ENCODE results near the gene SOX3. TPM values are rescaled to one million over a fixed set of nuclear protein-coding genes. Genes with fewer than 3 reads are reported as not detected.

Gene SOX3
- total RNA-seq = not detected

DNA sequence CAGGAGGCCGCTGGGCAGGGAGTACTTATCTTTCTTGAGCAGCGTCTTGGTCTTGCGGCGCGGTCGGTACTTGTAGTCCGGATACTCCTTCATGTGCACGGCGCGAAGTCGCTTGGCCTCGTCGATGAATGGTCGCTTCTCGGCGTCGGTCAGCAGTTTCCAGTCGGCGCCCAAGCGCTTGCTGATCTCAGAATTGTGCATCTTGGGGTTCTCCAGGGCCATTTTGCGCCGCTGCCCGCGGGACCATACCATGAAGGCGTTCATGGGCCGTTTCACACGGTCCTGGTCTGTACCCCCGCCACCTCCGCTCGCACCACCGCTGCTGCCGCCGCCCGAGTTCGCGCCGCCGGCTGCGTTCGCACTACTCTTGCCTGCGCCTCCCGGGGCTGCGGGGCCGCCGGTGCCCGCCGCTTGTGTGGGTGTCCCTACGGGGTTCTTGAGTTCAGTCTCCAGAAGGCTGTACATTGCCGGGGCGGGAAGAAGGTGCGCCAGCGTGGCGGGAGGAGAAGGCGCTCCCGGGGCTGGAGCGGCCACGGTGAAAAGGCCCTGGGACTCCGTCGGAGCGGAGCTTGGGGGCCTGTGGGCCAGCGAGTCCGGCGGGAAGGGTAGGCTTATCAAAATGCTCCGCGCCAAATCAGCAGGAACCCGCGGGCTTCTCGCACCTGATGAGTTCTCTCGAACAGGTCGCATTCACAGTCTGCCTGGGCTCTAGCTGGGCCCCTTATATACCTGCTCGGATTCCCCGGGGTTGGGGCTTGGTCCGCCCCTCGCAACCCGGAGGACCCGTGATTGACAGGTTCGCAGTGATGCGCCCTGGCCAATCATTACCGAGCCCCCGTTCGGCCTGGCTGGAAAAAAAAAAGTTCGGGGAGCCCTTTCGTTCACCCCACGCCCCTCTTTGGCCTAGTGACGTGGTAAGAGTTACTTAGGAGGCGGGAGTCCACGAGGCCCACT, at the start of gene SOX3:
TSS of gene SOX3 (minus strand) at position 699 of the 954 bp plus-strand sequence. CDS start at position 690, 9 bp downstream.
- DNase-seq (ENCODE audit: low spot score) = no peak

GRCh38 chrX:140548985-140549384, 44.1 kb upstream of the SOX3 start:
- DNase-seq (ENCODE audit: low spot score) = no peak

DNA sequence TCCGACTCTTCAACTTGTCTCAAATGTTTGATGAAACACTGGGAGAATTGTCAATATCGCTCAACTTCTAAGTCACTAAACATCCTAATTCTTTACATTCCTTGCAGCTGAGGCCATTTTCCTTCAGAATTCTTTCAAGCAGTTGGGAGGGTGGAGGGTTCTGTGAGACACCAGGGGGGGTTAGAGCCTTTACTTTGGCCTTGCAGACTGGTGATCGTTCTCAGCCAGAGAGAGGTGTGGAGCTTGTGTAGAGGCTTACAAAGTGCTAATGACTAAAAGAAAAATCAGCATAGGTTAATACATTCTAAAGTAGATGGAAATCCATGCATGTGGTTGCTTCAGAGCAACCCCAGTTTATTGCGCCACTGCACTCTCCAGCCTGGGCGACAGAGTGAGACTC, 21.3 kb upstream of the SOX3 start:
- DNase-seq (ENCODE audit: low spot score) = no peak

- no peak for DNase-seq (ENCODE audit: low spot score)
These were observed 20.6 kb upstream of the SOX3 start for GRCh38 chrX:140525448-140525847.

- no peak for DNase-seq (ENCODE audit: low spot score)
These were observed 19.7 kb upstream of the SOX3 start for GRCh38 chrX:140524556-140524955.

DNA sequence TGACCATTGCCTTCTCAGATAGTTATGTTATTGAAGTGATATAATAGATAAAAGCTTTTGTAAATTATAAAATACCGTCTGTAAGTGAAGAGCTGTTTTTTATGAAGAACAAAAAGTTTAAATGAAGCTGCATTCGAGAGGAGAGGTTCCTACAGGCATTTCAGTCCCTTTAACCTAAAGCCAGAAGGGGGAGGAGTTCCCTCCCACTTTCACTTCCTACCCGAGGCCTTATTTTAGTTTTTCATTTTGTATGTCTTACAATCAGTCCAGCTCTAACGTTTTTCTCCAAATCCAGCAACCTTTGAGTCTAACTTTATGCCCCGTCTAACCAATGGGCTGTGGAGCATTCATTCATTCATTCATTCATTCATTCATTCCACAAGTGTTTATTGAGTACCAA, 16.5 kb upstream of the SOX3 start:
- DNase-seq (ENCODE audit: low spot score) = no peak

- DNase-seq (ENCODE audit: low spot score) = no peak
These were observed 9.7 kb upstream of the SOX3 start for GRCh38 chrX:140514554-140514953.

DNA sequence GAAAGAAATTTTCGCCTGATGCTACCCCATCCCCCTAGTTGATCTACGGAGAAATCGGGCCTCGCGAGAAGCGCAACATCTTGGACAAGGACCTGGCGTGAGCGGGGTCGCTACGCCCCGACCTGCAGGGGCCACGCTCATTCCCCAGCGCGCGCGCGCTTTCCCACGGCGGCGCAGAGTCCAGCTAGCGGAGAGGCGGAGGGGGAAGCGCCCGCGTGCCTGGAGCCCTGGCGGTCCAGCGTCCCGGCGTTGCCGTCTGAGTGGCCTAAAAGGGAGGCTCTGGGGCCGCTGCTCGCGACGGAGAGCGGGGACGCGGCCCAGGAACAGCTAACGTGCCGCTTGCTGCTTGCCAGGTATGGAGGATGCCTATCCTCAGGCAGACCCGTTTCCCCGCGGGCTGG, 6.0 kb upstream of the SOX3 start:
- no peak for DNase-seq (ENCODE audit: low spot score)

DNA sequence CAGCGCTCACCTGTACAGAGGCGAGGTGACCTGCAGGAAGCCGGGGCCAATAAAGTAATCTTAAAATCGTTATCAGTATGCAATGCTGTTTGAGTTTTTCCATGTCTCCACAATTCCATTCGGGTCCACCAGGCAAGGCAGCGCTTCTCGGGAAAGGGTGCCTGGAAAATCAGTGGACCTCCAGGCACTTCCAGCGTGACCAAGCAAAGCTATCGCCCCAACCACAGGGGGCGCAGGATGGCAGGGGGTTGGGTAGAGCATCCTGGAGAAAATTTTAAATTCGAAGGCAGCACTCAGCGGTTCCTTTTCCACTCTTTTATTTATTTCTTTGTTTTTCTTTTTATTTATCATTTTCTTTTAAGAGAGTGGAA, 5.4 kb upstream of the SOX3 start:
- DNase-seq (ENCODE audit: low spot score) = no peak

DNA sequence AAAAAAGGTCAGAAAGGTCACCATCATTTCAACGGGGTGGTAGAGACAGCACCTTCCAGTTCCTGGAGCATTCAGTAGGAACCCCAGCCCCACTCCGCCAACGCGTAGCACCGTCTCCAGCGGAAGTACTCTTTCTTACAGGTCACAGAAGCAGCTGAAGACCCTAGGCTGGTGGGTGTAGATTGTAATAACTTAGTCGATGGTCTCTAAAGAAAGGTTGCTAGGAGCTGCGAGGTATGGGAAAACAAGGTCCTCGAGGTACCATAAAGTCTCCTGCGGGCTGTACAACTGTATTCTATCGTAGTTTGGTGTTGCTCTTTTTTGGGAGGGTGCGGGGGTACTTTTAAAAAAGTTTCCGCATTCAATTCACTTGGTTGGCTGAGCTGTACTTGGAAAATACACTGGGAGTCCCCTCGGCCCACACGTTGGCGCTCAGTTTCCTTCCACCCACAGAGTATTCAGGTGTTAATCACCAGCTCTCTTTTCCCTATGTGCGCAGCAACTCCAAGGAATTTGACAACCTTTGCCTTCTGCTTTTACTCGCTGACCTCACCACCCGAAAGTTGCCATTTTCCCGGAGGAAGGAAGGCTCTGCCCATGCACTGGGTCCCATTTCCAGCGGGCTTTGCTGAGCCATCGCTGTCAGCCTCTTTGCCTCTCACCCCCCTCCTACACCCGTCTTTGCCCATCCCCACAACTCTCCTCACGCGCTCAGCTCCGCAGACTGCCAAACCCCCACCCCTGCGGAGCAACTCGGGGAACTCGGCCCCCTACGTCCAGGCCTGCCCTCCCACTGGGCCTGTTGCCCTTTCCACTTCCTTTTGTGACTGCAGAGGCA, 4.8 kb upstream of the SOX3 start:
- DNase-seq (ENCODE audit: low spot score) = no peak

GRCh38 chrX:140508958-140509357, 4.1 kb upstream of the SOX3 start:
- DNase-seq (ENCODE audit: low spot score) = no peak

DNA sequence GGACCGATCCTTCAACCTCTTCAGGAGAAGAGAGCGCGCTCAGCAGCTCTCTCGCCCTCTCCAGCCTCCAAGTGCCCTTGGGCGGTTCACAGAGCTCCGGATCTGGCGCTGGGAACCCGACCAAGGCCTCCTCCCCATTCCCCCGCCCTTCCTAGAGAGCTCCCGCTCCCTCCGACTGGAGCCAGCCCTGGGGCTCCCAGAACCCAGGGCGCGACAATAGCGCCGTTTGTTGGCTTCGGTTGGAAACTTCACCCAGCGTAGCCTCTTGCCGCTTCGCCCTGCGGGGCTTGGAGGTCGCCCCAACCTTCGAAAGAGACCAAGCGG, 3.1 kb upstream of the SOX3 start:
- DNase-seq (ENCODE audit: low spot score) = no peak

DNA sequence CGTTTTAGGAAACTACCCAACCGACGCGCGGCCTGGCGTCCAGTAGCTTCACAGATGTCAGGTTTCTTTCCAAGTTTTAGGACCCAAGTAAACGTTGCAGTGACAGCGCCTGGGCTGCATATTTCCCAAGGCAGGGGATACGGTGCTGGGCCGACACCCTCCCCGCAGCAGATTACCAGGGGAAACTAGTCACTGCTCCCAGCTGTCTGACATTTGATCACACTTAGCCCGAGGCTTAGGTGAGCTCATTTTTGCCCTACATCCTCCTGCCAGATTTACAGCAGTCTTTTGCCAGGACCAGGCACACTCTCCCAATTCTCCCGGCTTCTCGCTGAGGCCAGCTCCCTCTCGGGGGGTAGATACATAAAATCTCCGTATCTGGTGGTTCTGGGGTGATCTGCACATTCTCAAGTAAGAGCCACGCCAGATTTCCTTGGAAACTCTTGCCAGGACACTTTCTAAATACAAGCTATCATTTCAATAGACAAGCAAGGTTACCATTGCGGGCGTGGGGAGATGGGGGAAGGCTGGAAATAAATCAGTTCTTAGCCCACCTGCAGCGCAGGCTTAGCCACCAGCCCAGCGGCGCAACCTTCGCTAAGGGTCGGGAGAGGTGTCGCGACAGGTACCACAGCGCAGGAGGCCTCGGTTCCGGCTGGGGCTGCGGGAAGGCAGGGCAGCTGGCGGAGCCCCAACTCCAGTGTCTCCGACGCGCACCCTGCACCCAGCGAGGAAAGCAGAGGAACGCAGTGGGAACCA, 2.5 kb upstream of the SOX3 start:
- no peak for DNase-seq (ENCODE audit: low spot score)

DNA sequence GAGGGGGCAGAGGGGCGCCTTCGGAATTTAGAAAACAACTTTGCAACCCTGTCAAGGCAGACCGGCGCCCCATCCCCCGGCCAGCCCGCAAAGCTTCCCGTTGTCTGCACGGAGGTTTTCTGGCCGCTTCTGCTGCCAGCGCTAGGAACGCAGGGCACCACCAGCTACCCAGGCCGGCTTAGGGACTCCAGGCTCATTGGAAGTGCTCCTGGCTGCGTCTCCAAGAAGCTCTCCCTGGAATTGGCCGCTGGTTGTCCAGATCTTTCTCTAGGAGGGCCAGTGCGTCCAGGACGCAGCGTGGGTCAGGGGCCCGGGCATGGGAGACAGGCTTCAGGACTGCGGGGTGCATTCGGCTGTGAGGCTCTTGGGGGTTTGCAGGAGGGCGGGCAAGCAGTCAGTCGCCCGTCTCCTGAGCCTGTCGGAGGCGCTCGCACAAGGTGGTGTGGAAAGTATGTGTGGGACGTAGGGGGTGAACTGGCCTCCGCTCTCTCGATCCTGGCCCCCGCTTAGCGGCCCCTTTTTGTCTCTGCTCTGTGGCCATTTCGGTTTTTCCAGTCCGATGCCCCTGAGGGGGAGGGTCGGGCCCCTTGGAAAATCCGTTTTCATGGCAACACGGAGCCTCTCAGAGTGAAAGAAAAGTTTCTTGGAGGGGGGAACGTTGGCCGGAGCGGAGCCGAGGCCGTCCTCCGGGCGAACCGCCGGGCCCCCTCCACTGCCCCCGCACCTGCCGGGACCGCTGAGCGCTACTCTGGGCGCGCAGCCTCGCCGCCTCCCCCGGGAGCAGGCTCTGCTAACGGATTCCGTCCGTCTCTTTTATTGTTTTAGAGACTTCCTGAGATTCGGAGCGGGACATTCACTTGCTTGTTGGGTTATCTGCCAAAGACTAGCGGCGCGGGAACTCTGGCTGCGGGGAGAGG, 810 bp upstream of the SOX3 start:
- no peak for DNase-seq (ENCODE audit: low spot score)

- DNase-seq (ENCODE audit: low spot score) = no peak
These were observed 1.0 kb downstream of the SOX3 start for GRCh38 chrX:140503714-140504351.

DNA sequence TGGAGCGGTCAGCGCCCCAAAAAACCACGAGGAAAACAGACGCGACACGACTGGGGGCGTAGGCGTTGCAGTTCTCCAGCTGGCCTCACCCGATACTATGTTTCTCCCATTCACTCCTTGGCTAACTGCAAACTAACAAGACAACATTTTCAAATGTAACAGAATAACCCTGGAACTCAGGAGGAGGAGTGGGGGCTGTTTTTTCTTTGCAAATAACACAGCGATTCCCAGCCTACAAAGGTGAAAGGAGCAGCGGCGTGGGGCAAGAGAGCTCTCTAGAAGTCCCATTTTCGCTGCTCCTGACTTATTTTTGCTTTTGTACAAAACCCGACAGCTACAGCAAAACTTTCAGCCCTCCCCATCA, 1.6 kb downstream of the SOX3 start:
- no peak for DNase-seq (ENCODE audit: low spot score)

GRCh38 chrX:140502491-140503237, 2.2 kb downstream of the SOX3 start:
- no peak for DNase-seq (ENCODE audit: low spot score)

- no peak for DNase-seq (ENCODE audit: low spot score)
These were observed 2.9 kb downstream of the SOX3 start for GRCh38 chrX:140501940-140502468.

GRCh38 chrX:140501321-140501720, 3.5 kb downstream of the SOX3 start:
- DNase-seq (ENCODE audit: low spot score) = no peak

DNA sequence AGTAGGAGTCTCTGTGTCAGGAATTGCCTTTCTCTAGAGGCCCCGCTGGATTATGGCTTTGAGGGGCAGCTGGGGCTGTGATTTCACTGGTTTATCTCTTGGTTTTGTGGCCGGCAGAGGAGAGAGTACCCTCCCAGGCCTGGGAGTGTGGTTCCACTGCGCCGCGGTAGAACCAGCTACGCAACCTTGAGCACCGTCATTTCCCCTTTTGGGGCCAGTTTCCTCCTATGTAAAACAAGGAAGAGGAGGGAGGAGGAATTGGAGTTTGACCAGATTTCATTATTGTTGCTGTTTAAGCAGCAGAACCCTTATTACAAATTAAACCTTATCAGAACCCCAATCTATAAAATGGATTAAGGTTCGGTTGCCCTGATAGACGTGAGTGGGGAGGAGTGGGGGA, 4.4 kb downstream of the SOX3 start:
- DNase-seq (ENCODE audit: low spot score) = no peak
